Measurements from ENCODE around the gene LRFN2. TPM values are rescaled to one million over a fixed set of nuclear protein-coding genes. Genes with fewer than 3 reads are reported as not detected.

Gene LRFN2
- total and polyA plus RNA-seq, 2 donors (not counting 1 experiment from before 2014, with no cell fraction given) = not detected

- H3K9me3 Mint-ChIP-seq (ENCODE audit: insufficient read depth) = no peaks in the 10 kb centered on the region
- Histone ChIP-seq H3K27me3 (replicated peaks in 1 of 4; ENCODE audit: control extremely low read depth in 1 of 4, control insufficient read depth in 3 of 4, insufficient read depth in 4 of 4, low read length in 3 of 4) (no peaks in the 10 kb centered on the region), H3K36me3 (replicated peaks in 1 of 2; ENCODE audit: control extremely low read depth in 1 of 2, control insufficient read depth in 1 of 2, extremely low read depth in 1 of 2, insufficient read depth in 2 of 2, low read length in 1 of 2) (no peaks in the 10 kb centered on the region), H3K27ac (ENCODE audit: low read length in 2 of 2) (no peak overlapping the region), H3K4me1 (ENCODE audit: control insufficient read depth in 2 of 2, insufficient read depth in 2 of 2, low read length in 2 of 2) (no peaks in the 10 kb centered on the region), H3K4me2 (replicated peaks; ENCODE audit: low read depth, low read length, poor library complexity, severe bottlenecking) (no peak overlapping the region), H3K4me3 (ENCODE audit: control extremely low read depth in 1 of 5, extremely low read depth in 1 of 5, insufficient read depth in 1 of 5, low read depth in 2 of 5, low read length in 4 of 5) (no peak overlapping the region), H3K9me3 (ENCODE audit: control extremely low read depth in 1 of 3, control insufficient read depth in 2 of 3, insufficient read depth in 1 of 3, low read length in 2 of 3) (no peaks in the 10 kb centered on the region), H2AFZ (ENCODE audit: insufficient read depth, low read depth, low read length, poor library complexity, severe bottlenecking) (no peak overlapping the region), H3K9ac (ENCODE audit: low read length) (no peak overlapping the region), H3K79me2 (ENCODE audit: control insufficient read depth, insufficient read depth, low read length) (no peaks in the 10 kb centered on the region), H4K20me1 (ENCODE audit: control insufficient read depth, insufficient read depth, low read length, poor library complexity, severe bottlenecking) (no peaks in the 10 kb centered on the region)
- intact Hi-C loops (cut with micrococcal nuclease) = no loop called here
- H3K27ac Mint-ChIP-seq = no peak overlapping the region
- DNase-seq = no peak
- CTCF ChIA-PET = no interaction called here
- TF ChIP-seq CTCF (IDR thresholded peaks at IDR 0.05) = no peak
- TF ChIP-seq EZH2 (IDR thresholded peaks at IDR 0.05; ENCODE audit: borderline replicate concordance, insufficient read depth, low read depth, low read length, poor library complexity, severe bottlenecking) = no peak
- POLR2A ChIA-PET = no interaction called here
- H3K4me1 Mint-ChIP-seq = no peaks in the 10 kb centered on the region
- H3K4me3 Mint-ChIP-seq = no peak overlapping the region
- ATAC-seq (ENCODE audit: low read depth) = no peak
- no peaks in the 10 kb centered on the region for H3K27me3 Mint-ChIP-seq
- WGBS (ENCODE audit: insufficient coverage) = 96% methylated on average over 4 of the region's 4 CpGs
These were observed 161.8 kb downstream of the LRFN2 start for GRCh38 chr6:40425192-40425919.

GRCh38 chr6:40422046-40422445 is 165.1 kb downstream of the LRFN2 start:
- no peak overlapping the region for H3K4me3 ChIP-seq (ENCODE audit: control extremely low read depth in 1 of 5, extremely low read depth in 1 of 5, insufficient read depth in 1 of 5, low read depth in 2 of 5, low read length in 4 of 5)
- H3K27ac ChIP-seq (ENCODE audit: low read length in 2 of 2) = no peak overlapping the region
- no peaks in the 10 kb centered on the region for H3K27me3 Mint-ChIP-seq
- no peaks in the 10 kb centered on the region for H3K27me3 ChIP-seq (replicated peaks in 1 of 4; ENCODE audit: control extremely low read depth in 1 of 4, control insufficient read depth in 3 of 4, insufficient read depth in 4 of 4, low read length in 3 of 4)
- H3K27ac Mint-ChIP-seq = no peak overlapping the region
- CTCF ChIA-PET = no interaction called here
- TF ChIP-seq EZH2 (IDR thresholded peaks at IDR 0.05; ENCODE audit: borderline replicate concordance, insufficient read depth, low read depth, low read length, poor library complexity, severe bottlenecking) (no peak), CTCF (IDR thresholded peaks at IDR 0.05) (no peak)
- H3K36me3 ChIP-seq (replicated peaks in 1 of 2; ENCODE audit: control extremely low read depth in 1 of 2, control insufficient read depth in 1 of 2, extremely low read depth in 1 of 2, insufficient read depth in 2 of 2, low read length in 1 of 2) = no peaks in the 10 kb centered on the region
- no peaks in the 10 kb centered on the region for H4K20me1 ChIP-seq (ENCODE audit: control insufficient read depth, insufficient read depth, low read length, poor library complexity, severe bottlenecking)
- H2AFZ ChIP-seq (ENCODE audit: insufficient read depth, low read depth, low read length, poor library complexity, severe bottlenecking) = no peak overlapping the region
- H3K9me3 Mint-ChIP-seq (ENCODE audit: insufficient read depth) = no peaks in the 10 kb centered on the region
- ATAC-seq (ENCODE audit: low read depth) = no peak
- H3K9me3 ChIP-seq (ENCODE audit: control extremely low read depth in 1 of 3, control insufficient read depth in 2 of 3, insufficient read depth in 1 of 3, low read length in 2 of 3) = no peaks in the 10 kb centered on the region
- intact Hi-C loops (cut with micrococcal nuclease) = no loop called here
- no peak overlapping the region for H3K4me3 Mint-ChIP-seq
- H3K9ac ChIP-seq (ENCODE audit: low read length) = no peak overlapping the region
- DNase-seq = no peak
- POLR2A ChIA-PET = no interaction called here
- no peaks in the 10 kb centered on the region for H3K79me2 ChIP-seq (ENCODE audit: control insufficient read depth, insufficient read depth, low read length)
- no peaks in the 10 kb centered on the region for H3K4me1 Mint-ChIP-seq
- H3K4me2 ChIP-seq (replicated peaks; ENCODE audit: low read depth, low read length, poor library complexity, severe bottlenecking) = no peak overlapping the region
- no peaks in the 10 kb centered on the region for H3K4me1 ChIP-seq (ENCODE audit: control insufficient read depth in 2 of 2, insufficient read depth in 2 of 2, low read length in 2 of 2)
- 20% methylated on average over 1 of the region's 1 CpG for WGBS (ENCODE audit: insufficient coverage)
